Neural crest cell (in vitro differentiated cells): ENCODE results near the gene CXCL13. TPM values are rescaled to one million over a fixed set of nuclear protein-coding genes. Genes with fewer than 3 reads are reported as not detected.

Experiments used
- DNase-seq: peaks from one replicate; pipeline ENCODE4 v3.0.0; 2021; ENCODE audit warnings: low read depth, mixed read lengths, low spot score
- H3K27ac Mint-ChIP-seq: one replicate; pipeline ENCODE4 v1.8.0; 2021; ENCODE audit warnings: mild to moderate bottlenecking, mixed read lengths; ENCODE audit not compliant: unreplicated experiment
- H3K27me3 Mint-ChIP-seq: 2 replicates; pipeline ENCODE4 v1.8.0; 2021; ENCODE audit warnings: low read depth, mild to moderate bottlenecking, mixed read lengths
- H3K36me3 Mint-ChIP-seq: 2 replicates; pipeline ENCODE4 v1.8.0; 2021; ENCODE audit warnings: low read depth, mild to moderate bottlenecking, mixed read lengths
- H3K4me1 Mint-ChIP-seq: 2 replicates; pipeline ENCODE4 v1.8.0; 2021; ENCODE audit warnings: mixed read lengths
- H3K4me3 Mint-ChIP-seq: one replicate; pipeline ENCODE4 v1.8.0; 2021; ENCODE audit warnings: mild to moderate bottlenecking, mixed read lengths
- H3K9me3 Mint-ChIP-seq: 2 replicates; pipeline ENCODE4 v1.8.0; 2021; ENCODE audit warnings: mixed read lengths
- total RNA-seq: library from RNA; stranded (reverse); gene quantifications from 2 replicates; pipeline ENCODE4 v1.2.1, GENCODE V29; 2021
- TF ChIP-seq, protein P1 (sequence below): fragments of 200-600 bp; sonication (generic); conservative IDR thresholded peaks from 2 replicates; pipeline ENCODE4 v1.5.0; 2021; ENCODE audit warnings: antibody characterized with exemption, mild to moderate bottlenecking

The CXCL13 gene
- total RNA-seq, 1 donor from 2014 or later = not detected

DNA sequence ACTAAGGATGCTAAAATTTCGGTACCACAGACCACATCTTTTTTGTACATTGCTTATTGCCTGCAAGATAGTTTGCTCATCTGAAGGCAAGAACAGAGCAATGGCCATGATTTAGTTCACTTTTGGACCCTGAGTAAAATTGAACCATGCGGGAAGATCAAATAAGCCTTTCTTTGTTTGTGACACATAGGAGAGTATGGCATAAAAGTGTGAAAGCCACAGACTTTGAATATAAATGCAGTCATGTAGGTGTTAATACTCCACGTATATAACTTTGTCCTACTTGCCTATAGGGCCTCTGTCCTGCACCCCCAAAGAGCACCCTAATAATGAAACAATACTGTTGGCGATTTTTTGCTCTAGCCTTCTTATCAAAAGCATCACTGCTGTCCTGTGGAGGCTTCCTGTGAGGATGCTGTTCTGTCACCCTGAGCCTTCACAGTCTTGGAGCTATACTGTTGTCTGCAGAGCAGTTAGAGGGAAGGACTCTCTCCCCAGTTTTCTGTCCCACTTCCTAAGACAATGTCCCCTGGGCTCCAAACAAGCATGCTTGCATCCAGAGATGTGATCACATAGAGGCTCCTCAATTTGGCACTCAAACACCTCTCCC, 10.2 kb upstream of the CXCL13 start:
- no peaks in the 10 kb centered on the region for H3K36me3 Mint-ChIP-seq
- H3K27ac Mint-ChIP-seq = no peak overlapping the region
- no peak for DNase-seq
- H3K4me3 Mint-ChIP-seq = no peak overlapping the region
- peaks cover 2% of the 10 kb centered on the region for H3K27me3 Mint-ChIP-seq
- no peaks in the 10 kb centered on the region for H3K9me3 Mint-ChIP-seq
- H3K4me1 Mint-ChIP-seq = peaks cover 2% of the 10 kb centered on the region
- TF ChIP-seq, protein P1, sequence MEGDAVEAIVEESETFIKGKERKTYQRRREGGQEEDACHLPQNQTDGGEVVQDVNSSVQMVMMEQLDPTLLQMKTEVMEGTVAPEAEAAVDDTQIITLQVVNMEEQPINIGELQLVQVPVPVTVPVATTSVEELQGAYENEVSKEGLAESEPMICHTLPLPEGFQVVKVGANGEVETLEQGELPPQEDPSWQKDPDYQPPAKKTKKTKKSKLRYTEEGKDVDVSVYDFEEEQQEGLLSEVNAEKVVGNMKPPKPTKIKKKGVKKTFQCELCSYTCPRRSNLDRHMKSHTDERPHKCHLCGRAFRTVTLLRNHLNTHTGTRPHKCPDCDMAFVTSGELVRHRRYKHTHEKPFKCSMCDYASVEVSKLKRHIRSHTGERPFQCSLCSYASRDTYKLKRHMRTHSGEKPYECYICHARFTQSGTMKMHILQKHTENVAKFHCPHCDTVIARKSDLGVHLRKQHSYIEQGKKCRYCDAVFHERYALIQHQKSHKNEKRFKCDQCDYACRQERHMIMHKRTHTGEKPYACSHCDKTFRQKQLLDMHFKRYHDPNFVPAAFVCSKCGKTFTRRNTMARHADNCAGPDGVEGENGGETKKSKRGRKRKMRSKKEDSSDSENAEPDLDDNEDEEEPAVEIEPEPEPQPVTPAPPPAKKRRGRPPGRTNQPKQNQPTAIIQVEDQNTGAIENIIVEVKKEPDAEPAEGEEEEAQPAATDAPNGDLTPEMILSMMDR = no peak

DNA sequence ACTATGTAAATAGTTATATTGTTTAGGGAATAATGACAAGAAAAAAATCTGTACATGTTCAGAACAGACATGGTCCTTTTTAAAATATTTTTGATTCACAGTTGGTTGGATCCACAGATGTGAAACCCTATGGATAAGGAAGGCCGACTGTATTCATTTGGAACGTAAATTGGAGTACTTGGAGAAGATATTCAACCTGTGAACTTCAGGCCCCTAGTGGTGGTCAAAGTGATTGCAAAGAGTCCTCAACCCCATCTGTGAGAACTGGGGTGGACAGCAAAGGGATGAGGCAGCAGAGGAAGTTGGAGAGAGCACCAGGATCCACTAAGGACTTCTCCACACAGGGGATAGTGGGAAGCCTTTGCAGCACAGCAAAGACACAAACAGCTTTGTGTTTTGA, 6.2 kb upstream of the CXCL13 start:
- Mint-ChIP-seq H3K27ac (no peak overlapping the region), H3K9me3 (no peaks in the 10 kb centered on the region), H3K27me3 (peaks cover 4% of the 10 kb centered on the region), H3K36me3 (no peaks in the 10 kb centered on the region), H3K4me3 (no peak overlapping the region), H3K4me1 (no peaks in the 10 kb centered on the region)
- TF ChIP-seq, protein P1 = peak; percentile 65
- DNase-seq = peak; percentile 4

DNA sequence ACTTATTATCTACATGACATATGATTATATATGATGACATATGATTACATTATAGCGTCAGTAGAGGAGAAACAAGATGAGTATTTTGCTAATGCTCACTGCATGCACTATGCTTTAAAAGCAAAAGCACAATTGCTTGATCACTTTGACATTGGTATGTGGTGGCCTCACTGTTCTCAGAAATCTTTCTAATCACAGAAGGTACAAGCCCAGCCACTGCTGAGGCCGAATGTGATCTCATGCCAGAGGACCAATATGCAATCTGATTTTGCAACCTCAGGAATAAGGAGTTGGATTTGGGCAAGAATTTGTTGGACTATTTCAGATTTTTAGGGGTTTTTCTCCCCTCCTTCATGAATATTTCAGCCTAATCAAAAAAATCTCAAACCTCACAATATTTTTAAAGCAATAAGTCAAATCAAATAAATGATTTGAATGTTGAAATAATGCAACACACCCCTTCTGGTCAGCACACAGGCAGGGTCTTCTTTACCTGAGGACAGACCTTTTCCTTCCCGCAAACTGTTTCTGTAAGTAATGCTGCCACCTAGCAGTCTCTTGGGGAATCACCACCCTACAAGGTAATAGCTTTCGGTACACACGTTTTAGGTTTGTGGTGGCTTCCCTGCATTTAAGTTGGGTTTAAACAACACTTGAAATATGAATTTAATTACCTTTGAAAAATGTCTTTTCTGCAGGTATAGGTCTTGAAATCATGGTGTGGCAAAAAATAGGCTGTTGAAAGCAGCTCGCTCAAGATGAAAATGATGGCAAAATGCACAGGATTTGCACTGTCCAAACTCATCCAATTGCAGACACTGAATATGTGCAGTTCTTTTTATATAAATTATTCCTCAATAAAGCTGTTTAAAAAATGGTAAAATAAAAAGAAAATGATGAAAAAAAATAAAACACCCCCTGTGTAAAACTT, 4.8 kb upstream of the CXCL13 start:
- Mint-ChIP-seq H3K4me3 (no peak overlapping the region), H3K27me3 (peaks cover 4% of the 10 kb centered on the region), H3K27ac (no peak overlapping the region), H3K36me3 (no peaks in the 10 kb centered on the region), H3K9me3 (no peaks in the 10 kb centered on the region), H3K4me1 (no peaks in the 10 kb centered on the region)
- TF ChIP-seq, protein P1 = peak; percentile 82
- no peak for DNase-seq

DNA sequence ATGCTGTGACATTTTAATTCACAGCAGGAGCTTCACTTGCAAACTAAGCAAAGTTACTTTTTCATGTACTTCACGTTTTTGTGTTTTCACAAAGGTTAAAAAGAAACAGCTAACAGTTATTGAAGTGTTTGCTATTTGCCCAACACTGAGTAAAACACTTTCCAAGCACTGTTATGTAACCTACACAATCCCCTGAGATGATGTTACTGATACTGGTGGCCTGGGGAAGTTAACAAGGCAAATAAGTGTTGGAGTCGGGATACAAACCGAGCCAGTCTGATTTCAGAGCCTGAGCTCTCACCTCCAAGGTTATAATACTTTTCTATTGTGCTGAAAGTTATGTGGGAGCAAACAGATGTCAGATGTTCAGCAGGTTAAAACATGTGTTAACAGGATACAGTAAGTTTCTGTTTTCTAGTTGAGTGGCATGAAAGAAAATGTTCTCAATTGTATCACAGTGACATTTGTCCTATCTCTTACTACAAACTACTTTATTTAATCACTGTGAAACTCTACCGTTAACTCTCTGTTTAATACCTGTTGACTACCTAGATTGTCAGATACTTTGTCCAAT, 3.9 kb upstream of the CXCL13 start:
- Mint-ChIP-seq H3K27ac (no peak overlapping the region), H3K4me1 (no peaks in the 10 kb centered on the region), H3K4me3 (no peak overlapping the region), H3K27me3 (peaks cover 4% of the 10 kb centered on the region), H3K36me3 (no peaks in the 10 kb centered on the region), H3K9me3 (no peaks in the 10 kb centered on the region)
- TF ChIP-seq, protein P1 = no peak
- DNase-seq = no peak

DNA sequence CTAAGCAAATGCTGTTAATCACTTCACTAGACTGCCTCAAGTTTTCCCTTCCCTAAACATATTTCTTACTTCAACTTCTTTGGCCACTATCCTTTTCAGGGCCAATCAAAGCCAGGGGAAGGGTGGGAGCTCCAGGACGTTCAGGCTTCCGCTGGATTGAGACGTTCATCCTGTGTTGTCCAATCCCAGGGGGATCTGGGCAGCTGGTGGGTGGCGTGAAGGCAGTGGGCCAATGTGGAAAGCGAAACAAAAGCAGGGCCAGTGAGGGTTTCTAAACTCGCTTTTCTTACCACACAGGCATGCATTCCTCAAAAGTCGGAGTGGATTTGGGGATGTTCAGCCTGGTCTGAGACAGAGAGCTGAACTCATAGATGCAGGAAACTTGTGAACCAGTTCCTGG, 7.6 kb downstream of the CXCL13 start:
- no peak for DNase-seq
- no peak overlapping the region for H3K27ac Mint-ChIP-seq
- H3K36me3 Mint-ChIP-seq = no peaks in the 10 kb centered on the region
- no peaks in the 10 kb centered on the region for H3K27me3 Mint-ChIP-seq
- H3K4me3 Mint-ChIP-seq = no peak overlapping the region
- TF ChIP-seq, protein P1 = no peak
- H3K9me3 Mint-ChIP-seq = peaks cover 7% of the 10 kb centered on the region
- no peaks in the 10 kb centered on the region for H3K4me1 Mint-ChIP-seq
